Hindlimb muscle (tissue), 1 donor: ENCODE results near the gene ARRB2. TPM values are rescaled to one million over a fixed set of nuclear protein-coding genes. Genes with fewer than 3 reads are reported as not detected.

Experiments
- DNase-seq: peaks from one replicate; pipeline ENCODE4 v3.0.0-alpha.2; 2013
- polyA plus RNA-seq: library from polyadenylated mRNA; unstranded; fragments of 120-200 nt; gene quantifications from one replicate; pipeline ENCODE4 v1.2.1, GENCODE V29; 2013; ENCODE audit not compliant: insufficient read length

Gene ARRB2
- polyA plus RNA-seq, 1 donor, result 29.9 TPM

DNA sequence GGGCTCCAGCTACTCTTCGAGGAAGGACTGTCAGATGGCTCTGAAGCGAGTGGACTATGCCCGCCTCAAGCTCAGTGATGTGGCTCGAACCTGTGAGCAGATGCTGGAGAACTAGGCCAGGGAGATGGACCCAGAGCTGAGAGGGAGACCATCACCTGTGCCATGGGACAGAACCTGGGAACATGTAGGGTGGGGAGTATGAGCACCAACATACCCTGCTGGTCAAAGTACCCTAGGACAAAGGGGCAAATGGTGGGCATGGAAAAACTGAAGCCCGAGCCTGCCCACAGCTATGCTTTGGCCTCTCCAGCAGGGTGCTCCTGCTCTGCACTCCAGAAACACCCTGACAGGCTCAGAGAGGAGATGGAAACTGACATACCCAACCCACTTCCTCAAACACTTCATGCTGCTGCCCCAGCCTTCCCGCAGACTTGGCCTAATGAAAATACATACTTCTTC, 22.7 kb downstream of the ARRB2 start:
- DNase-seq, result no peak

DNA sequence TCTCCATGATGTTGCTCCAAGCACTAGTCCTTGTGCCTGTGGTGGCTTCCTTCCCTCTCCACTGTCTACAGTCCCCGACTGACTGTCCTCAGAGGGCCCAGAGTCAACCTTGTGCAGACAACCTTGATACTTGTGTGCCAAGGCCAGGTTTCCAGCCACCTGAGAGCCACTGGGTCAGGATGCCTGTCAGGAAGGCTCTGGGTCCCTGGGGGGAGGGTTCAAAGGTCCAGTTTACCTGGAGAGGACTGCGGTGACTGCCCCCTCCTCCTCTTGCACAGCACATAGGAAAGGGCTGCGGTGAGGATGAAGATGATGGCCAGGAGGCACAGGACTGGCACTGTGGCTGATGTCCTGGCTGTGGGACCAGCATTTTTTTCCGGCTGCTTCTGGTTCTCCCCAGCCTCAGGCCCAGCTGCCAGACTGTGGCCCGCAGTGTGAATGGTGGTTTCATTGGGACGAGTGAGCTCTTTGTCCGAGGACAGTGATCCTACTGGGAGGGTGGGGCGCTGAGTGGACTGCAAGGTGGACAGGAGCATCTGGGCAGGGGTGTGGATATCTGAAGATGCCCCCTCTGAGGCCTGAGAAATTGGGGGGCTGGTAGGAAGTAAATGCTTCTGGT, 24.5 kb downstream of the ARRB2 start:
- DNase-seq, result no peak

DNA sequence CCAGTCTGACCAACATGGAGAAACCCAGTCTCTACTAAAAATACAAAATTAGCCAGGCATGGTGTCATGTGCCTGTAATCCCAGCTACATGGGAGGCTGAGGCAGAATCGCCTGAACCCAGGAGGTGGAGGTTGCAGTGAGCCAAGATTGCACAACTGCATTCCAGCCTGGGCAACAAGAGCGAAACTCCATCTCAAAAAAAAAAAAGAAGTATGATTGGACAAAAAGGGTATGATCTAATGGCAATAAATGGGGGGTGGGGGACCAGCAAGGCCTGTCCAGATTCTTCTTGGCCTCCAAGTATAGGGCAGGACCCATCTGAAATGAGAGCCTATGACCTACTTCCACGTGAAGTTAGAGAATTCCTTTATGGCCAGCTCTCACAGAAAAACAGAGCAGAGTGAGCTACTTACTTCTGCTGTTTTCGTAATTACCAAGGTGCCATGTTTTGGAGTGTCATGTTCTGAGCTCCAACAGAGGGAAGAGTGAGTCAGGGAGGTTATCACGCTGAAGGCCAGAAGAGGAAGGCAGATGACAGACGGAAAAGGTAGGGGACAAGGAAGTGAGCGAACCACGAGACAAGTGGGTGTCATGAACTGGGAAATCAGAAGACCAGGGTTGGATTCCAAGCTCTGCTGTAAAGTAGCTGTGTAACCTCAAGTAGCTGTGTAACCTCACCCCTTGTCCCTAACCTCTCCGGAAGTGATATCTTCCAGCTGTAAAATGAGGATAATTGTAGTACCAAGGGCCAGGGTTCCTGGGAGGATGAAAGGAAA, 25.6 kb downstream of the ARRB2 start:
- DNase-seq, result no peak

DNA sequence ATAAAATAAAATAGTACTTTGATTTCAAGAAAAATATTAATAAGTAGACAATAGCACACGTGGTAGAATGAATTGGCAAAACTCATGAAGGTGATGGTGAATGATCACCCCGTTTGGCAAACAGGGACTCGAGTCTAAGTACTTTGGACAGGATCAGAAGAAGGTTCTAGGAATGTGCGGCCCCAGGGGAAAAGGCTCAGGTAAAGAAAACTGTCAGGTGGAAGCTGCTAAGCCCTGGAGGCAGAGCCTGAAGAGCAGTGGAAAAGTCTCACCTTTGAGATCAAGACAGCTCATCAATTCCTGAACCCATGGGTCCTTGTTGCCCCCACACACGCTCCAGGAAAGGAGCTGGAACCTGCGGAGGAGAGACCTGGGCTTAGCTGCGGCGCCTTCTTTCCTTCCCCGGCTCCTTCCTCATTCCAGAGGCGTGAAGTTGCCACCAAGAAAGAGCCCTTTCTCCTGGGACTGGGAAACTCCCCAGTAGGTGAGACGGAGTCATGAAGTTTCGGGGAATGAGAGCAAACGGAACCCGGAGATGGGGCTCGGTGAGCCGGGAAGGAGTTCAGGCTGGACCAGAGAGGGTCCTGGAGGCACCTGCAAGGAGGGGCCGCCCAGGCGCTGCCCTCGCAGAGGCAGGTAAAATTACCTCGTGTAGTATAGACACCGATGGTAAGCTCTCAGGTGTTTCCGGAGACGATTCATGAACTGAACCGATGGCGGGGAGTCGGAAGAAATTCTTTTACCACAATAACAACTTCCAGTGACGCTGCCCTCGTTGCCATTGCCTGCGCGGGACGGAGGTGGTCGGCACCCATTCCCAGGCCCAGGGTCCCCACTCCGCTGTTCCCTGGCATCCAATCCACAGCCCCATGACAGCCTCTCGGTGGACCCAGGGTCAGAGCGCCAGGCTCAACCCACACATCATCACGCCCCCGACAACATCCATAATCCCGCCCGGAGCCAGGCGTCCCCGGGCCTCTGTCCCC, 28.0 kb downstream of the ARRB2 start:
- no peak for DNase-seq

DNA sequence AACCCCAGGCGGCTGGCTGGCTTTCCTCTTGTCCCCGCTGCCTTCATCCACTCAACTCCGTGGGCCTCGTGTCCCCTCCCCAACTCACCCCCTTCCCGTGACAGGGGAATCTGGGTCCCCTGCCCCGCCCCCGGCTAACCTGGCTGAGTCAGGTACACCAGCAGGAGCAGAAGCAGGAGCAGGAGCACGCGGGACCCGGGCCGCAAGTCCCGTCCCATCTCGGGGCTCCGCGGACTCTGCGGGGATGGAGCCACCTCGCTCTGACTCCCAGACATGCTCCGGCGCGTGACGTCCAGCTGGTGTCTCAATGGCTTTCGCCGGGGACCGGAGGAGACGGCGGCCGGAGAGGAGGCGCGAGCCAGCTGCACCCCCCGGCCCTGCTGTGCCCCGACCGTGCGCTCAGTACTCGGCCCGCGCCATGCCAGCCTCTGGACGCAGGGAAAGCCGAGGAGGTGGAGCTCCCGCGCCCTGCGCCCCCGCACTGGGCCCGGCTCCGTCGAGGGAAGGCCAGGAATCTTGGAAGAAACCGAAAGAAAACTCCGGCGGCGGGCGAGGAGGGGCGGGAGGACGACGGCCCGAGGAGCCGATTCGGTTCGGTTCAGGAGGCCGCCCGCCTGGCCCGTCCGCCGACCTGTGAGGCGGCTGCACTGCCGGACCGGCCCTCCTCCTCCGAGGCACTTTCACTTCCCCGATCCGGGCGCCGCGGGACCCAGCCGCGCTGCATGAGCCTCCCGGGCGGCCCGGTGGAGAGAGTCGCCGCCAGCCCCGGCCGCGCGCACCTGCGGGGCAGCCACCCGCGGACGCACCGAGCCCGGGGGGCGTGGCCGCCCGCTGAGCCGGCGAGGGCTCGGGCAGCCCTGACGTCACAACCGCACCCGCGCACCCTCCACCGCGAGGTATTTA, 28.9 kb downstream of the ARRB2 start, which contains the start of the genes CXCL16 and ZMYND15:
Gene CXCL16 (minus strand): TSS at position 807 of the 903 bp plus-strand sequence. CDS start 589 bp downstream, at position 218.
Gene ZMYND15 (plus strand): TSS at position 712 of the 903 bp plus-strand sequence. CDS start 716 bp downstream, outside the sequence.
- DNase-seq, result peak; percentile 52

DNA sequence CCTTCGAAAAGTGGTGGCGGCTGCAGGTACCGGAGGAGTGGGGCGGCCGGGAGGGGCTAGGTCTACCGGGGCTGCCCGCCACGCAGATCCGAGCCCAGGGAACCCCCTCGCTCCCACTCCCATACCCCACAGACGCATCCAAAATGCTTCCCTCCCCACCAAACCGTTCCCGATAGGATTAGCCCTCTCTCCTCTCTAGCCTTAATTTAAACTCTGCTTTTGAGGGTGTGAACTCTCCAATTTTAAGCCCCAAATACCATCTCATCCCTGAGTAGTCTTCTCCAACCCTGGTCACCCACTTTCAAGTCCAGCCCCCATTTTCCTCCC, 29.6 kb downstream of the ARRB2 start:
- no peak for DNase-seq

DNA sequence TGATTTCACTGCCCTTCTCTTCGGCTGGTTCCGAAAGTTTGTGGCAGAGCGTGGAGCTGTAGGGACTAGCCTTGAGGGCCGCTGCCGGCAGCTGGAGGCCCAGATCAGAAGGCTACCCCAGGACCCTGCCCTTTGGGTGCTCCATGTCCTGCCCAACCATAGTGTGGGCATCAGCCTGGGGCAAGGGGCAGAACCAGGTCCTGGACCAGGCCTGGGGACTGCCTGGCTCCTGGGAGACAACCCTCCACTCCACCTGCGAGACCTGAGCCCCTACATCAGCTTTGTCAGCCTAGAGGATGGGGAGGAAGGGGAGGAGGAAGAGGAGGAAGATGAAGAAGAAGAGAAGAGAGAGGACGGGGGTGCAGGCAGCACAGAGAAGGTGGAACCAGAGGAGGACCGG, 30.2 kb downstream of the ARRB2 start:
- DNase-seq, result no peak

DNA sequence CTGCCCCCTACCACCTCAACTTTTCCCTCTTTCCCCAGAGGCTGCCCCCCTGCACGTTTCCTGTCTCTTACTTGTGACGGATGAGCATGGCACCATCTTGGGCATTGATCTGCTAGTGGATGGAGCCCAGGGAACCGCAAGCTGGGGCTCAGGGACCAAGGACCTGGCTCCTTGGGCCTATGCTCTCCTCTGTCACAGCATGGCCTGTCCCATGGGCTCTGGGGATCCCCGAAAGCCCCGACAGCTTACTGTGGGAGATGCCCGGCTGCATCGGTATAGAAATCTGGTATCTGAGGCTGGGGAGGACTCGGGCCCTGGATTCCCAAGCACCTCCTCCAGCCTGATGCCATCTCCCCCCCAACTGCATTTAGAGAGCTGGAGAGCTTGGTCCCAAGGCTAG, 31.1 kb downstream of the ARRB2 start:
- DNase-seq, result no peak

DNA sequence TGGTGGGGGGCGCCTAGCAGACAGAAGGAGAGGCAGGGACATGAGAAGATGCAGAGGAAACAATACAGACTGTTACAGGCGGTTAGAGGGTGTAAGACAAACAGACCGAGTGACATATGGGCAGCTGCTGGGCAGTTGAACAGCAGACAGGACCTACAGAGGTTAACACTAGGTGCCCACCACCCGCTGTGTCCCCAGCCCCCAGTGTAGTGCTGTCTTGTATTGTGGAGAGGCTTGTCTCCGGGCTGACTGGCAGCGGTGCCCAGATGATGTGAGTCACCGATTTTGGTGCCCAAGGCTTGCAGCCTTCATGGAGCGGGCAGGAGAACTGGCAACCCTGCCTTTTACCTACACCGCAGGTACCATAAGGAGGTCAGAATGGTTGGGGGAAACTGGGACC, 31.7 kb downstream of the ARRB2 start:
- DNase-seq, result no peak

DNA sequence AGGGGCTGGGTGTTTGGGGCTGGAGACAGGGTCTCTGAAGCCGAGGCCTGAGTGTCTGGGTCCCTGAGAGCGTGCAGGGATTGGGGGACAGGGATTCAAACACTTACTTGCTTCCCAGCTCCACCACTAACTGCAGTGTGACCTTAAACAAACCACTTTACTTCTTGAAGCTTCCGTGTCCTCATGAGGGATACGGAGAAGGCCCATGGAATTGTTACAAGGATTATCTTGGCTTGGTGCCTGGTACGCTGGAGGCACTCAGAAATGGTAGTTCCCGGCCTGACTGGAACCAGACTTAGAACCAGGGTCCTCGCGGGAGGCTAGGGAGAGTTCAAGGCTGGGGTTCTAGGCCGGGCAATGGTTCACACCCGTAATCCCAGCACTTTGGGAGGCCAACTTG, 32.2 kb downstream of the ARRB2 start:
- no peak for DNase-seq

DNA sequence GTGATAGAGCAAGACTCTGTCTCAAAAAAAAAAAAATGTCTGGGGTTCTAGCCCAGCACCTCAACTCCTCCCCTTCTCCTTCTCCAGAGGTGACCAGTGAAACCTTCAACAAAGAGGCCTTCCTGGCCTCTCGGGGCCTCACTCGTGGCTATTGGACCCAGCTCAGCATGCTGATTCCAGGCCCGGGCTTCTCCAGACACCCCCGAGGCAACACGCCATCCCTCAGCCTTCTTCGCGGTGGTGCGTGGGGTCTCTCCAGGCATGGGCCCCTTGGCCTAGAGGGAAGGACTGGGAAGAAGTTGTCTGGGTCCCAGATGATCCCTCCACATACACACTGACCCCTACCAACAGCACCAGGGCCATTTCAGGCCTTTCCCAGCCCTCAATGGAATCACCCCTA, 32.8 kb downstream of the ARRB2 start:
- no peak for DNase-seq

DNA sequence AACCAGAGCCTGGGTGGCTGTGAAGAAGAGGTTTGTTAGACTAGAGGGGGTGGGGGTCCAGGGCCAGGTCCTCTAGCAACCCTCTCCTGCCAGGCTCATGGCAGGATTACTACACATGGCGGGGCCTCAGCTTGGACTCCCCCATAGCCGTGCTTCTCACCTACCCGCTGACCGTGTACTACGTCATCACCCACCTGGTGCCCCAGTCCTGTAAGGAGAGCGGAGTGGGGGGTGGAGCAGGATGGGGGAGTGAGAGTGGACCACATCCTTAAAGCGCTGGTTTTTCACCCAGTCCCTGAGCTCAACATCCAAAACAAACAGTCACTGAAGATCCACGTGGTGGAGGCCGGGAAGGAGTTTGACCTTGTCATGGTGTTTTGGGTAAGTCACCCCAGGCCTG, 33.5 kb downstream of the ARRB2 start:
- DNase-seq, result no peak

DNA sequence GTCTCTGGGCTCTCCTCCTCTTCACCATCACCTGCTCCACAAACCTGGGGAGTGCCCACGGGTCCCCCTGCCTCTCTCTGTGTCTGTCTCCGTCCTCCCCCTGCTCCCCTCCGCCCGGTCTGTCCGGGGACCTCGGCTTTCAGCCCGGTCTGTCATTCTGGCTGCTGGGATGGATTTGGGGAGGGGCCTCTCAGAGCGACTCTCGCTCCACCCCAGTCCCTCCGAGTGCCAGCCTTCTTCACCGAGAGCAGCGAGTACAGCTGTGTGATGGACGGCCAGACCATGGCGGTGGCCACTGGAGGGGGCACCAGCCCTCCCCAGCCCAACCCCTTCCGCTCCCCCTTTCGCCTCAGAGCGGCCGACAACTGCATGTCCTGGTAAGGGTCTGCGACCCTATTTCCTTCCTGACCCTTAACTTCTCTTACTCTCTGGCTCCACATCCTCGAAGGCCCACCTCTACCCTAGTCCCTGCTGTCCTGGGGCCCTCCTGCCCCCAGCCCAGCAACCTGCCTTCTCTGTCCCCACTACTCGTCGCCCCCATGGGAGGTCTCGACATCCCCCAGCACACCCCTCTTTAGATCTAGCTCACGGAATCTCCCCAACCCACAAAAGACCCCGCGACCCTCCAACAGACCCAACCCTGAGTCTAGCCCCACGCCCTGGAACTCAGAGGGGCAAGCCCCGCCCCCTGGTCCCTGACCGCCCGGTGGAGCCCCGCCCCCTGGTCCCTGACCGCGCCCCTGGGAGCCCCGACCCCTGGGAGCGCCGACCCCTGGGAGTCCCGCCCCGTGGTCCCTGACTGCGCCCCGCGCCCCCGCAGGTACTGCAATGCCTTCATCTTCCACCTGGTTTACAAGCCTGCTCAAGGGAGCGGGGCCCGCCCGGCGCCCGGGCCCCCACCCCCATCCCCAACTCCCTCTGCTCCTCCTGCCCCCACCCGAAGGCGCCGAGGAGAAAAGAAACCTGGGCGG, 34.9 kb downstream of the ARRB2 start:
- DNase-seq, result no peak

DNA sequence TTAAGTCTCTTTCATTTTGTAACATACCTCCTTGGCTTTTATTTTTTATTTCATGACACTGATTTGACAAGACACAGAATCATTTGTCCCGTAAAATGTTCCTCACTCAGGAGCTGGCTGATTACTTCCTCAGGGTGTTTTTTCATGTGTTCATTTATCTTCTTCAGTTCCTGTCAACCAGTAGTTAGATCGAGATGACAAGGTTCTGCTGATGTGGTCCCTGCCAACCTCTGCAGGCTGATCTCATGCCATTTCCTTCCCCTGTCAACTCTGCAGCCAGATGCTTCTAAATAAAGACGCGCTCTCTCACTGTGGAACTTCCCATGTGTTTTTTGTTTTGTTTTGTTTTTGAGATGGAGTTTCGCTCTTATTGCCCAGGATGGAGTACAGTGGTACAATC, 37.4 kb downstream of the ARRB2 start:
- DNase-seq, result no peak

DNA sequence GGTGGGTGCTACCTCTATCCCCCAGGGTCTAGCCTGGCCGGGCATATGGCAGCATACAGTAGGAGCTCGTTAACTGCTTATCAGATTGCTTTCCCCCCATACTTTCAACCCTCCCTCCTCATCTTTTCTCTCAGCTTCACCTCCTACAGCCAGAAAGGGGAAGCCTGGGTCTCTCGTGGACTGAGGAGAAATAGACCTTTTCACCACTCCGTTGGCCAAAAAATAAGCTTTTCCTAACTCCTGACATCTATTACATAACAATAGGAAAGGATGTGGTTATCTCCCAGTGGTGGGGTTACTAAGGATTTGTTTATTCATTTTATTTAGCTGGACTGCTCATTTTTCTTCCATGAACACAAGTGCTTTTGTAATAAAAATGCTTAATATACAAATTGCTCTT, 38.3 kb downstream of the ARRB2 start:
- DNase-seq, result no peak

DNA sequence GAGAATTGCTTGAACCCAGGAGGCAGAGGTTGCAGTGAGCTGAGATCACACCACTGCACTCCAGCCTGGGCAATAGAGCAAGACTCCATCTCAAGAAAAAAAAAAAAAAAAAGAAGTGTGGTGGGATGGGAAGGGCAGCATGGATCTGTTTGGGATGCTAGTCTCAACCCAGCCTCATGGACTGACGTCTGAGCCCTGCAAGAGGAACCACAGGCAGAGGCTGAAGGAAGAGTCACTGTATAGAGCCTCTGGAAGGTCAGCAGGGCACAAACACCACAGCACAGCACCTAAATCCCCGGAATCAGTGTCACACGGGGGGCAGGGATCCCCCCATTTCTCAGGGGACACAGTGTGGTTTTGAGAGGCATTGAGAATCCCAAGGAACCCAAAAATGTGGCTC, 40.2 kb downstream of the ARRB2 start:
- no peak for DNase-seq

DNA sequence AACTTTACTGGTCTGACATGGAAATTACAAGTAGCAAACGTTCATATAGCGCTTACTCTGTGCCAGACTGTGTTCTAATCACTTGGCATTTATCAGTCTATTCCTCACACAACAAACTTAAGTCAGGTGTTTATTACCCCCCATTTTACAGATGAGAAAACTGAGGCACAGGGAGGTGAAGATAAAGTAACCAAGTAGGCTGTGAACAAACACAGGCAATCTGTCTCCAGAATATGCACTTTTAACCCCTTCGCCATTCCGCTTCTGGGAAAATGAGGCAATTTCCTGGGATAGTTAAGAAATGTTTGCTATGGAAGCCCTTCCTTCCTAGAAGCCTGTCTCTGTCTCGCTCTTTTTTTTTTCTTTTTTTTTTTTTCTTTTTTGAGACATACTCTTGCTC, 41.5 kb downstream of the ARRB2 start:
- no peak for DNase-seq

DNA sequence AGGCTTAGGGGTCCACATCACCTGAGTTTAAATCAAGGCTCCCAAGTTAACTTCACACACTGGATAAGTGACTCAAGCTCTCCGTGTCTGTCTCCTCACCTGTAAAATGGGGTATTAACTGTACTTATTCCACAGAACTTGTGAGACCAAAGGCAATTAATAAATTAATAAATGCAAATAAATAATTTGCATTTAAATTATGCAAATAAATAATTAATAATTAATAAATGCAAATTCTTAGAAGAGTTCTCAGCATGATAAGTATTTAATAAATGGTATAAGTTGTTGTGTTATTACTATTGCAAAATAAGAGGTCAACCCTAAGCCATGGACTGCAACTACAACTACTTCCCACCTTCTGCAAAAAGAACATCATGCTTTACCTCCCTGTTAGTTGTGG, 43.0 kb downstream of the ARRB2 start:
- no peak for DNase-seq

DNA sequence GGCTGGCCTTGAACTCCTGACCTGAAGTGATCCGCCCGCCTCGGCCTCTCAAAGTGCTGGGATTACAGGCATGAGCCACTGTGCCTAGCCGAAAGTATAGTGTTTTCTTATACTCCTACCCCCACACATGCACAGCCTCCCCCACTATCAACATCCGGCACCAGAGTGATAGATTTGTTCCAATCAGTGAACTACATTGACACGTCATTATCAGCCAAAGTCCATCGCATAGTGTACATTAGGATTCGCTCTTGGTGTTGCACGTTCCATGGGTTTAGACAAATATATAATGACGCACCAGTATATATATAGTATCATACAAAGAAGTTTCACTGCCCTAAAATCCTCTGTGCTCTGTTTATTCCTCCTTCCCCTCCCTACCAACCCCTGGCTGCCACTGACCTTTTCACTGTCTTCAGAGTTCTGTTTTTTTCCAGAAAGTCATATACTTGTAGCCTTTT, 49.4 kb downstream of the ARRB2 start:
- DNase-seq, result no peak

DNA sequence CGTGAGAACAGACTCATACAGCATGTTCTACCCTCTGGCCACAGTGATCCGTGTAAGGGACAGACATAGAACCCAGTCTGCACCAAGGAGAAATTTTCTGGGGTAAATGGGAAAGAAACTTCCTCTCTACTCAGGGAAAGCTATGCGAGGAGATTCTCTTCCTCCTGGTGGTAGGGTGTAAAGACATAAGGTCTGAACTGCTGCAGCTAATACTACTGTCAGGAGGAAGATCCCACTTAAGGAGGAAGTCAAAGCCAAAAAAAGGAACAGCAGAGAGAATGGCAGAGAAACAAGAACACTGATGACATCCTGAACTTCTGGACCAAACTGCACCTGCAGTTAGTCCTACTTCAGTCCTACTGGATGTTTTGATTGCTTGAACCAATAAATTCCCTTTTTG, 54.2 kb downstream of the ARRB2 start:
- DNase-seq, result no peak

DNA sequence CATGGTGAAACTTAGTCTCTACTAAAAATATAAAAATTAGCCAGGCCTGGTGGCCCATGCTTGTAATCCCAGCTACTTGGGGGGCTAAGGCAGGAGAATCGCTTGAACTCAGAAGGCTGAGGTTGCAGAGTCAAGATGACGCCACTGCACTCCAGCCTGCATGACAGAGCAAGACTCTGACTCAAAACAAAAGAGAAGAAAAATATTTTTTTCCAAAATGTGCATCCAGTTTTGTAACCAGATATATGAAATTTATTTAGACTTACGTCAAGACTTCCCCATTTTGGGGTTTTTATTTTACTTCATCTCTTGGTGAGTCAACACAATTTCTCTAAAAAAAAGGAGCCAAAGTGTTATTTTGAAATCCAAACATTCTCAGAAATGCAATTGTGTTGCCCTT, 55.8 kb downstream of the ARRB2 start:
- no peak for DNase-seq
